ENCODE results near the gene EMSY. TPM values are rescaled to one million over a fixed set of nuclear protein-coding genes. Genes with fewer than 3 reads are reported as not detected.

The EMSY gene
- total and polyA plus RNA-seq, 9 of the 15 experiments (the other 6 are each of a cell fraction or from before 2014, with no cell fraction given) = 12.7 to 25.4 (median 17.9) TPM

- H2AFZ ChIP-seq (ENCODE audit: low read depth, low read length) = no peak overlapping the region
- H3K79me2 ChIP-seq (ENCODE audit: control insufficient read depth, insufficient read depth, low read length) = no peaks in the 10 kb centered on the region
- in situ Hi-C loops (cut with MboI) (no loop called here), intact Hi-C loops (cut with micrococcal nuclease) (loop anchor here (10.0 kb wide), 1 partner anchor 80 kb away; no protein-coding TSS in a partner anchor)
- H3K36me3 ChIP-seq (ENCODE audit: control insufficient read depth, insufficient read depth, low read length) = no peaks in the 10 kb centered on the region
- H3K9ac ChIP-seq (ENCODE audit: insufficient read depth in 1 of 2, low read depth in 2 of 2, low read length in 2 of 2) = no peak overlapping the region
- peaks cover 7 to 9% of the 10 kb centered on the region in 2 experiments; a peak in 4 of 5 replicates for H3K27me3 ChIP-seq (ENCODE audit: control insufficient read depth in 2 of 2, insufficient read depth in 2 of 2, low read length in 2 of 2)
- 21% methylated on average over 2 of the region's 2 CpGs for WGBS (ENCODE audit: insufficient coverage, low coverage, missing lambda C conversion rate)
- CTCF ChIA-PET (ENCODE audit: low intra/inter-chr PET ratio) = no interaction called here
- FAIRE-seq (no peak), ATAC-seq (no peak), DNase-seq (ENCODE audit: extremely low read depth in 1 of 4, low spot score in 3 of 4) (no peak)
- no TSS peak for BruUV-seq (replicated peaks)
- H3K9me3 ChIP-seq (replicated peaks; ENCODE audit: control insufficient read depth, insufficient read depth, low read depth, low read length) = no peaks in the 10 kb centered on the region
- POLR2A ChIA-PET = interaction anchor here (0.6 to 1.6 kb wide), 3 partner anchors 10 to 205 kb away, joined by 3 to 4 read pairs (median 3); partner anchors contain the start of gene EMSY
- no peak overlapping the region for H3K4me2 ChIP-seq (ENCODE audit: insufficient read depth, low read length)
- H3K27ac ChIP-seq (ENCODE audit: extremely low read depth, low read depth, low read length) = no peak overlapping the region
- no peaks in the 10 kb centered on the region for H4K20me1 ChIP-seq (replicated peaks; ENCODE audit: control insufficient read depth, insufficient read depth, low read length)
- no peak overlapping the region for H3K4me3 ChIP-seq
- no peaks in the 10 kb centered on the region for H3K4me1 ChIP-seq (replicated peaks in 1 of 2; ENCODE audit: control insufficient read depth in 2 of 2, insufficient read depth in 2 of 2, low read length in 2 of 2)
- H3K9me1 ChIP-seq (ENCODE audit: control insufficient read depth, insufficient read depth, low read length) = no peaks in the 10 kb centered on the region
- TF ChIP-seq, protein P1, sequence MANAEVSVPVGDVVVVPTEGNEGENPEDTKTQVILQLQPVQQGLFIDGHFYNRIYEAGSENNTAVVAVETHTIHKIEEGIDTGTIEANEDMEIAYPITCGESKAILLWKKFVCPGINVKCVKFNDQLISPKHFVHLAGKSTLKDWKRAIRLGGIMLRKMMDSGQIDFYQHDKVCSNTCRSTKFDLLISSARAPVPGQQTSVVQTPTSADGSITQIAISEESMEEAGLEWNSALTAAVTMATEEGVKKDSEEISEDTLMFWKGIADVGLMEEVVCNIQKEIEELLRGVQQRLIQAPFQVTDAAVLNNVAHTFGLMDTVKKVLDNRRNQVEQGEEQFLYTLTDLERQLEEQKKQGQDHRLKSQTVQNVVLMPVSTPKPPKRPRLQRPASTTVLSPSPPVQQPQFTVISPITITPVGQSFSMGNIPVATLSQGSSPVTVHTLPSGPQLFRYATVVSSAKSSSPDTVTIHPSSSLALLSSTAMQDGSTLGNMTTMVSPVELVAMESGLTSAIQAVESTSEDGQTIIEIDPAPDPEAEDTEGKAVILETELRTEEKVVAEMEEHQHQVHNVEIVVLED (CRISPR knock-in tag; IDR thresholded peaks at IDR 0.05) = no peak
- TF ChIP-seq, protein P2, sequence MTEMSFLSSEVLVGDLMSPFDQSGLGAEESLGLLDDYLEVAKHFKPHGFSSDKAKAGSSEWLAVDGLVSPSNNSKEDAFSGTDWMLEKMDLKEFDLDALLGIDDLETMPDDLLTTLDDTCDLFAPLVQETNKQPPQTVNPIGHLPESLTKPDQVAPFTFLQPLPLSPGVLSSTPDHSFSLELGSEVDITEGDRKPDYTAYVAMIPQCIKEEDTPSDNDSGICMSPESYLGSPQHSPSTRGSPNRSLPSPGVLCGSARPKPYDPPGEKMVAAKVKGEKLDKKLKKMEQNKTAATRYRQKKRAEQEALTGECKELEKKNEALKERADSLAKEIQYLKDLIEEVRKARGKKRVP (CRISPR knock-in tag; IDR thresholded peaks at IDR 0.05) = no peak
- TF ChIP-seq ZNF766 (CRISPR knock-in tag; conservative IDR thresholded peaks at IDR 0.05) (no peak), SUPT5H (IDR thresholded peaks at IDR 0.05) (no peak), MEIS2 (IDR thresholded peaks at IDR 0.05; ENCODE audit: partially characterized antibody) (no peak), DNMT1 (IDR thresholded peaks at IDR 0.05) (no peak), EP300 (IDR thresholded peaks at IDR 0.05; ENCODE audit: low read length) (no peak), SMARCC2 (IDR thresholded peaks at IDR 0.05; ENCODE audit: low read depth) (no peak), HIVEP1 (CRISPR knock-in tag; IDR thresholded peaks at IDR 0.05) (no peak), POLR2G (IDR thresholded peaks at IDR 0.05; ENCODE audit: low read depth, low read length) (no peak), ZNF384 (IDR thresholded peaks at IDR 0.05; ENCODE audit: low read depth, low read length) (no peak), ZNF764 (CRISPR knock-in tag; IDR thresholded peaks at IDR 0.05; ENCODE audit: low read depth) (no peak), HNRNPUL1 (IDR thresholded peaks at IDR 0.05; ENCODE audit: low read length) (no peak)
- TF ChIP-seq, protein P3, sequence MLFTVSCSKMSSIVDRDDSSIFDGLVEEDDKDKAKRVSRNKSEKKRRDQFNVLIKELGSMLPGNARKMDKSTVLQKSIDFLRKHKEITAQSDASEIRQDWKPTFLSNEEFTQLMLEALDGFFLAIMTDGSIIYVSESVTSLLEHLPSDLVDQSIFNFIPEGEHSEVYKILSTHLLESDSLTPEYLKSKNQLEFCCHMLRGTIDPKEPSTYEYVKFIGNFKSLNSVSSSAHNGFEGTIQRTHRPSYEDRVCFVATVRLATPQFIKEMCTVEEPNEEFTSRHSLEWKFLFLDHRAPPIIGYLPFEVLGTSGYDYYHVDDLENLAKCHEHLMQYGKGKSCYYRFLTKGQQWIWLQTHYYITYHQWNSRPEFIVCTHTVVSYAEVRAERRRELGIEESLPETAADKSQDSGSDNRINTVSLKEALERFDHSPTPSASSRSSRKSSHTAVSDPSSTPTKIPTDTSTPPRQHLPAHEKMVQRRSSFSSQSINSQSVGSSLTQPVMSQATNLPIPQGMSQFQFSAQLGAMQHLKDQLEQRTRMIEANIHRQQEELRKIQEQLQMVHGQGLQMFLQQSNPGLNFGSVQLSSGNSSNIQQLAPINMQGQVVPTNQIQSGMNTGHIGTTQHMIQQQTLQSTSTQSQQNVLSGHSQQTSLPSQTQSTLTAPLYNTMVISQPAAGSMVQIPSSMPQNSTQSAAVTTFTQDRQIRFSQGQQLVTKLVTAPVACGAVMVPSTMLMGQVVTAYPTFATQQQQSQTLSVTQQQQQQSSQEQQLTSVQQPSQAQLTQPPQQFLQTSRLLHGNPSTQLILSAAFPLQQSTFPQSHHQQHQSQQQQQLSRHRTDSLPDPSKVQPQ (CRISPR knock-in tag; IDR thresholded peaks at IDR 0.05; ENCODE audit: borderline replicate concordance) = no peak
- TF ChIP-seq, protein P4, sequence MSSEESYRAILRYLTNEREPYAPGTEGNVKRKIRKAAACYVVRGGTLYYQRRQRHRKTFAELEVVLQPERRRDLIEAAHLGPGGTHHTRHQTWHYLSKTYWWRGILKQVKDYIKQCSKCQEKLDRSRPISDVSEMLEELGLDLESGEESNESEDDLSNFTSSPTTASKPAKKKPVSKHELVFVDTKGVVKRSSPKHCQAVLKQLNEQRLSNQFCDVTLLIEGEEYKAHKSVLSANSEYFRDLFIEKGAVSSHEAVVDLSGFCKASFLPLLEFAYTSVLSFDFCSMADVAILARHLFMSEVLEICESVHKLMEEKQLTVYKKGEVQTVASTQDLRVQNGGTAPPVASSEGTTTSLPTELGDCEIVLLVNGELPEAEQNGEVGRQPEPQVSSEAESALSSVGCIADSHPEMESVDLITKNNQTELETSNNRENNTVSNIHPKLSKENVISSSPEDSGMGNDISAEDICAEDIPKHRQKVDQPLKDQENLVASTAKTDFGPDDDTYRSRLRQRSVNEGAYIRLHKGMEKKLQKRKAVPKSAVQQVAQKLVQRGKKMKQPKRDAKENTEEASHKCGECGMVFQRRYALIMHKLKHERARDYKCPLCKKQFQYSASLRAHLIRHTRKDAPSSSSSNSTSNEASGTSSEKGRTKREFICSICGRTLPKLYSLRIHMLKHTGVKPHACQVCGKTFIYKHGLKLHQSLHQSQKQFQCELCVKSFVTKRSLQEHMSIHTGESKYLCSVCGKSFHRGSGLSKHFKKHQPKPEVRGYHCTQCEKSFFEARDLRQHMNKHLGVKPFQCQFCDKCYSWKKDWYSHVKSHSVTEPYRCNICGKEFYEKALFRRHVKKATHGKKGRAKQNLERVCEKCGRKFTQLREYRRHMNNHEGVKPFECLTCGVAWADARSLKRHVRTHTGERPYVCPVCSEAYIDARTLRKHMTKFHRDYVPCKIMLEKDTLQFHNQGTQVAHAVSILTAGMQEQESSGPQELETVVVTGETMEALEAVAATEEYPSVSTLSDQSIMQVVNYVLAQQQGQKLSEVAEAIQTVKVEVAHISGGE (CRISPR knock-in tag; IDR thresholded peaks at IDR 0.05) = no peak
Measured at GRCh38 chr11:76424891-76425290, 19.9 kb upstream of the EMSY start.

Measured in K562 (cell line).